Psoas muscle (tissue), 8 donors: Measurements from ENCODE around the gene PTCHD4. TPM values are rescaled to one million over a fixed set of nuclear protein-coding genes. Genes with fewer than 3 reads are reported as not detected.

ENCODE experiments used
- ATAC-seq, 4 donors: fragments of 200-7000 bp; cut with Tn5 transposase; one replicate each; pipeline ENCODE4 v1.9.1; 2020; ENCODE audit warnings: moderate library complexity in 3 of 4, mild to moderate bottlenecking in 2 of 4
- DNase-seq, 2 donors: peaks; one replicate each; pipeline ENCODE4 v3.0.0-alpha.2; 2020
- H3K27ac ChIP-seq: fragments of 200-600 bp; one replicate; pipeline ENCODE4 v1.8.0; 2022
- H3K27me3 ChIP-seq, 3 donors: fragments of 200-600 bp in 1 of 3; one replicate each; pipeline versions ENCODE4 v1.6.1 to v1.8.0; 2013 to 2022; ENCODE audit warnings: low read length in 2 of 3, mild to moderate bottlenecking in 2 of 3, moderate library complexity in 1 of 3; ENCODE audit not compliant: insufficient read depth in 3 of 3
- H3K36me3 ChIP-seq, 2 donors: fragments of 200-600 bp in 1 of 2; one replicate each; pipeline versions ENCODE4 v1.6.1 to v1.8.0; 2013 to 2022; ENCODE audit warnings: low read depth in 1 of 2, mild to moderate bottlenecking in 1 of 2, moderate library complexity in 1 of 2; ENCODE audit not compliant: insufficient read depth in 1 of 2
- H3K4me1 ChIP-seq: fragments of 200-600 bp; one replicate; pipeline ENCODE4 v1.8.0; 2022
- H3K4me3 ChIP-seq: fragments of 200-600 bp; one replicate; pipeline ENCODE4 v1.8.0; 2022; ENCODE audit warnings: mild to moderate bottlenecking
- H3K9me3 ChIP-seq: fragments of 200-600 bp; one replicate; pipeline ENCODE4 v1.8.0; 2022
- CTCF ChIP-seq: fragments of 200-600 bp; IDR thresholded peaks from one replicate; pipeline ENCODE4 v1.8.0; 2022; ENCODE audit warnings: antibody characterized with exemption
- WGBS, 3 donors: extraction: QIAGEN DNeasy Blood & Tissue Kit; methylation state at CpG; one replicate each; pipeline versions ENCODE4 v1.1.6 to v1.1.7; 2013; 5-methylcytosine and 5-hydroxymethylcytosine counted together
- intact Hi-C, 2 donors: fragments of 100-400 bp; cut with DNase I; formaldehyde crosslinking; loops; one replicate each; pipeline versions ENCODE4 v1.11.0 to v1.14.2; 2022
- polyA plus RNA-seq, 3 donors: library from polyadenylated mRNA; stranded (reverse); fragments of 200-250 nt; gene quantifications; one replicate each; pipeline ENCODE4 v1.2.3, GENCODE V29; 2013
- total RNA-seq, 4 donors: library from RNA; stranded (reverse); fragmentation: NEBNext Ultra II Directional in 2 of 4; extraction: Animal tissue kit (Norgen Biotek cat#: 25700) in 2 of 4; gene quantifications; one replicate each; pipeline versions ENCODE4 v1.2.1 to v1.2.4, GENCODE V29; 2021 to 2023
- donor health status: healthy with polysubstance abuse.
- donor health status: DM: no; HTN: no; CAD: no; lungs with moderate emphysema.
- donor health status: Bipolar disorder and iron deficiency.
- donor health status: healthy.
- donor health status: DM: yes; HTN: yes; CAD: no.
- donor health status: DM: no; HTN: no; CAD: no.
- donor health status: DM: no; HTN: no; CAD: no.
- donor health status: DM: yes; HTN: yes; CAD: no.

The PTCHD4 gene
- total and polyA plus RNA-seq, 7 donors = 0.07 to 0.20 (median 0.19) TPM; not detected in 4

- 50 to 60% (median 58%) methylated on average over 8 of the region's 8 CpGs for WGBS, 3 donors
- no peak for ATAC-seq
- TF ChIP-seq CTCF = no peak
Observed at GRCh38 chr6:48073976-48074767, 36.8 kb downstream of the PTCHD4 start.

GRCh38 chr6:48071833-48072232 is 39.2 kb downstream of the PTCHD4 start:
- Histone ChIP-seq H3K4me3 (no peak overlapping the region), H3K9me3 (no peaks in the 10 kb centered on the region), H3K27ac (no peak overlapping the region), H3K27me3 (peaks cover 2 to 17% (median 3%) of the 10 kb centered on the region in 3 donors), H3K36me3 (no peaks in the 10 kb centered on the region), H3K4me1 (no peaks in the 10 kb centered on the region)
- DNase-seq (no peak), ATAC-seq (no peak)
- no peak for TF ChIP-seq CTCF
- 86 to 90% (median 88%) methylated on average over 3 of the region's 3 CpGs for WGBS, 3 donors
- intact Hi-C loops = no loop called here

More at GRCh38 chr6:48073976-48074767, 36.8 kb downstream of the PTCHD4 start:
- H3K9me3 ChIP-seq = no peaks in the 10 kb centered on the region
- no peaks in the 10 kb centered on the region for H3K36me3 ChIP-seq
- no peaks in the 10 kb centered on the region for H3K4me1 ChIP-seq
- no peak for DNase-seq
- intact Hi-C loops = no loop called here
- peaks cover 0 to 1% (median under 1%) of the 10 kb centered on the region in 3 donors for H3K27me3 ChIP-seq
- H3K4me3 ChIP-seq = no peak overlapping the region
- H3K27ac ChIP-seq = no peak overlapping the region

- WGBS, 3 donors = 22 to 35% (median 25%) methylated on average over 11 of the region's 11 CpGs
- no peak for TF ChIP-seq CTCF
- H3K4me1 ChIP-seq = no peaks in the 10 kb centered on the region
- H3K27me3 ChIP-seq = peaks cover 2 to 17% (median 3%) of the 10 kb centered on the region in 3 donors
- no peak overlapping the region for H3K27ac ChIP-seq
- H3K9me3 ChIP-seq = no peaks in the 10 kb centered on the region
- DNase-seq (no peak), ATAC-seq (no peak)
- intact Hi-C loops = no loop called here
- H3K4me3 ChIP-seq = no peak overlapping the region
- no peaks in the 10 kb centered on the region for H3K36me3 ChIP-seq
Observed at GRCh38 chr6:48069280-48069679, 41.7 kb downstream of the PTCHD4 start.

GRCh38 chr6:48068278-48069251 is 42.4 kb downstream of the PTCHD4 start:
- ATAC-seq (peak in 1 of 4 donors; percentile 53), DNase-seq (peak in 1 of 2 donors; percentile 7)
- no peaks in the 10 kb centered on the region for H3K4me1 ChIP-seq
- H3K9me3 ChIP-seq = no peaks in the 10 kb centered on the region
- H3K4me3 ChIP-seq = peak overlapping the region; percentile 40
- intact Hi-C loops = no loop called here
- no peak for TF ChIP-seq CTCF
- 4 to 16% (median 11%) methylated on average over 53 to 64 of the region's 64 CpGs for WGBS, 3 donors
- H3K36me3 ChIP-seq = no peaks in the 10 kb centered on the region
- H3K27me3 ChIP-seq = peaks cover 2 to 17% (median 3%) of the 10 kb centered on the region in 3 donors
- H3K27ac ChIP-seq = no peak overlapping the region
